NCI-H526 treated with DMSO at 0.1 percent for 48 hours (cell line): Measurements from ENCODE around the gene MBD3L3.
"Not testable (repeated sequence)": the region's sequence is repeated elsewhere in the genome, so short reads cannot be mapped to it uniquely, and the experiment has no call there.

Experiments used
- DNase-seq: peaks from one replicate; lab custom pipeline; 2025; lab: John Stamatoyannopoulos, UW

The MBD3L3 gene

GRCh38 chr19:7063339-7063738 lies 4.9 kb upstream of the MBD3L3 start:
- no peak for DNase-seq

- DNase-seq = not testable (repeated sequence)
These were observed 1.5 kb upstream of the MBD3L3 start for GRCh38 chr19:7059977-7060376.

- DNase-seq = not testable (repeated sequence)
These were observed 2.1 kb downstream of the MBD3L3 start for GRCh38 chr19:7056371-7056770.

- not testable (repeated sequence) for DNase-seq
These were observed 2.8 kb downstream of the MBD3L3 start for GRCh38 chr19:7055679-7056078.

- not testable (repeated sequence) for DNase-seq
These were observed 3.7 kb downstream of the MBD3L3 start for GRCh38 chr19:7054635-7055368.

- not testable (repeated sequence) for DNase-seq
These were observed 5.6 kb downstream of the MBD3L3 start for GRCh38 chr19:7052896-7053295.

GRCh38 chr19:7051421-7051820 lies 7.1 kb downstream of the MBD3L3 start:
- not testable (repeated sequence) for DNase-seq

- not testable (repeated sequence) for DNase-seq
These were observed 9.5 kb downstream of the MBD3L3 start, which contains the start of gene MBD3L2 for GRCh38 chr19:7049021-7049420. Gene MBD3L2, plus strand, starts transcription at chr19:7049321. Its CDS starts 53 bp downstream, at chr19:7049374.

- not testable (repeated sequence) for DNase-seq
These were observed 16.9 kb downstream of the MBD3L3 start for GRCh38 chr19:7041563-7041962.

GRCh38 chr19:7040079-7040478 lies 18.4 kb downstream of the MBD3L3 start, which contains the start of gene MBD3L4:
Gene MBD3L4, minus strand, starts transcription at chr19:7040179. Its CDS starts 35 bp downstream, at chr19:7040144.
- not testable (repeated sequence) for DNase-seq

- DNase-seq = not testable (repeated sequence)
These were observed 28.2 kb downstream of the MBD3L3 start, which contains the start of gene MBD3L5 for GRCh38 chr19:7030278-7030677. Gene MBD3L5, plus strand, starts transcription at chr19:7030578. Its CDS starts 34 bp downstream, at chr19:7030612.

- DNase-seq = not testable (repeated sequence)
These were observed 29.7 kb downstream of the MBD3L3 start for GRCh38 chr19:7028790-7029189.

- DNase-seq = not testable (repeated sequence)
These were observed 37.1 kb downstream of the MBD3L3 start, which contains the start of gene MBD3L2B for GRCh38 chr19:7021331-7021730. Gene MBD3L2B, minus strand, starts transcription at chr19:7021431. Its CDS starts 34 bp downstream, at chr19:7021397.

GRCh38 chr19:7018828-7019227 lies 39.6 kb downstream of the MBD3L3 start:
- DNase-seq = no peak

GRCh38 chr19:7013678-7014077 lies 44.8 kb downstream of the MBD3L3 start:
- no peak for DNase-seq

GRCh38 chr19:7010722-7011593 lies 47.5 kb downstream of the MBD3L3 start:
- DNase-seq = no peak

- no peak for DNase-seq
These were observed 50.6 kb downstream of the MBD3L3 start for GRCh38 chr19:7007859-7008258.
